HG03039 (cell line): ENCODE results near the gene ZDHHC1.

Experiments
- ATAC-seq: cut with Tn5 transposase; IDR thresholded peaks from one replicate; pipeline ENCODE4 v1.9.1; 2021; ENCODE audit warnings: mild to moderate bottlenecking, moderate library complexity; ENCODE audit not compliant: unreplicated experiment

The ZDHHC1 gene

GRCh38 chr16:67413978-67414911 is 2.0 kb downstream of the ZDHHC1 start:
- no peak for ATAC-seq

- ATAC-seq, result no peak
Observed at GRCh38 chr16:67412294-67412693, 4.0 kb downstream of the ZDHHC1 start.

GRCh38 chr16:67411339-67411738 is 4.9 kb downstream of the ZDHHC1 start:
- ATAC-seq, result no peak

- no peak for ATAC-seq
Observed at GRCh38 chr16:67409631-67410030, 6.6 kb downstream of the ZDHHC1 start.

DNA sequence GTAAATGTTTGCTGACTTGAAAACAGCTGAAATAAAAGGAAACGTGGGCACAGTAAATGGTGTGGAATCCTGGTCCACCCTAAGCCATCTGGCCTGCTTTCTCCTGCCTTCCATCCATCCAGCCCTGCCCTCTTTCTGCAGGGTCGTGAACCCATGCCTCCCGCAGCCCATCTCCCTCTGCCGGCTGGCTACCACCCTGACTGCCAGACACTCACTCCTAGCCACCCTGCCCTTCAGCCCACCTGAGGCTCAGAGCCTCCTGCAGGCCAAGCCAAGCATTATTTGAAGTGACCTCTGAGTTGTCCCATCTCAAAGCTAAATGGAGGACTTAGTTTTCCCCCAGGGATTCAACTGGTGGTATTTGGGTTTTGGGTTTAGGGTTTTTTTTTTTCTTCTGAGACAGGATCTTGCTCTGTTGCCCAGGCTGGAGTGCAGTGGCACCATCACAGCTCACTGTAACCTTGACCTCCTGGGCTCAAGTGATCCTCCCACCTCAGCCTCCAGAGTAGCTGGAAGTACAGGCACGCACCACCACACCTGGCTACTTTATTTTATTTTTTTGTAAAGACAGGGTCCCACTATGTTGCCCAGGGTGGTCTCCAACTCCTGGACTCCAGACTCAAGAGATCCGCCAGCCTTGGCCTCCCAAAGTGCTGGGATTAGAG is 8.4 kb downstream of the ZDHHC1 start:
- no peak for ATAC-seq

GRCh38 chr16:67407176-67407787 is 9.0 kb downstream of the ZDHHC1 start:
- ATAC-seq, result no peak

GRCh38 chr16:67406111-67406971 is 9.9 kb downstream of the ZDHHC1 start:
- no peak for ATAC-seq

- ATAC-seq, result no peak
Observed at GRCh38 chr16:67405336-67405735, 10.9 kb downstream of the ZDHHC1 start.

- no peak for ATAC-seq
Observed at GRCh38 chr16:67404740-67405226, 11.5 kb downstream of the ZDHHC1 start.

GRCh38 chr16:67403976-67404555 is 12.2 kb downstream of the ZDHHC1 start:
- ATAC-seq, result no peak

- no peak for ATAC-seq
Observed at GRCh38 chr16:67400901-67401300, 15.4 kb downstream of the ZDHHC1 start.

GRCh38 chr16:67399749-67400704 is 16.2 kb downstream of the ZDHHC1 start:
- ATAC-seq, result no peak

- ATAC-seq, result no peak
Observed at GRCh38 chr16:67399218-67399733, 17.0 kb downstream of the ZDHHC1 start.

DNA sequence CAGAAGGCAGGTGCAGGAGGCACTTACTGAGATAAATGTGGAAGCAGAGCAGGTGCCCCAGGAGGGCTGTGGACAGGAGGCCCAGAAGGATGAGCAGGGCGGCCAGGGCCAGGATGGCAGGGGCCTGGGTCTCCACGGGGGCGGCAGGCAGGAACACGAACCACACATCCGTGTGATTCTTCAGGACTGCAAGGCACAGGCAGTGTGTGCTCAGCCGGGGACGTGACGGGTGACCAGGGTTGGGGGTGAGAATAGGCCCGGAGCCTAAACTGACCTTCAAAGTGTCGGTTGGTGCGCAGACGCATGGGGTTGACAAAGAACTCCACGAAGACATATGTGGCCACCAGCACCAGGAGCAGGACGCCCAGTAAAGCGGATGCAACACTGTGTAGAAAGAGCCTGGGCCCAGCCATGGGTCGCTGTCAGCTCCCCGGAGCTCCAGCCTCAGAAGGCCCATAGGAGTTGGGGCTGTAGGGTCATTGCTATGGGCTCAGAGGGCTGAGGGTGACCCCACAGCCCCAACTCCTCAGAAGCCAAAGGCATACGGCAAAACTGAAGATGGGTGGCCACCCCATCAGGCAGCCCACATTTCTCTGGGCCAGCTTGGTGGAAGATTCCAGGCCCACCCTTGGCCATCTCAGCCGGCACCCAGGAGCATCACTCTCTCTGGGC is 17.6 kb downstream of the ZDHHC1 start:
- ATAC-seq, result no peak

DNA sequence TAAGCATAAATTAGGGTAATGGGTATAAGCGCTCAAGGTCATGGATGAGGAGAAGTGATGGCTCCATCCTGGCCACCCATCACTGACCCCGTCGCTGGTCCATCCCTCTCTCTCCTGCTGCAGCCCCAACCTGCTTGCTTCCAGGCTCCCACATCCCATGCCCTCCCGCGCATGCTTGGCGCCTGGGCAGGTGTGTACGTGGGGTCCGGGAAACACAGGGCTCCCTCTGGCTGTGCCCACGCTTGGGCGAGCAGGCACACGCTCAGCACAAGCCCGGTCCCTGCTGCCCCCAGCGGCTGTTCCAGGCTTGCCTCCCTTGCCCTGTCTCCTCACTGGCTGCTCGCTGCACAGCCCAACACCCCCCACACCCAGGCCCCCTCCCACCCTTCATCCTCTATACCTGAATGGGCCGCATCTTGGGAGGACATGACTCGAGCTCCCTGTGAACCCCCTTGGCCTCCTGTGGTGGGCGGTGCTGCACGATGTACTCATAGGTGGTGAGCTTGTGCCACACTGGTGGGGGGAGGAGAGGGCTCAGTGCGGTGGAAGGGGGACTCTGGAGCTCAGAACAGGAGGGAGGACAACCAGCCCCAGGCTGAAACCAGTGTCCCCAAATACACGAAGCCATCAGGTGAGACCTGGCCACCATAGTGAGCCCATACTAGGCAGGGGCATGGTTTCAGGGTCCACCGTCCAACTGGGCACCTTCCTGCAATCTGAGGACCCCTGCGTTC is 18.3 kb downstream of the ZDHHC1 start:
- no peak for ATAC-seq

DNA sequence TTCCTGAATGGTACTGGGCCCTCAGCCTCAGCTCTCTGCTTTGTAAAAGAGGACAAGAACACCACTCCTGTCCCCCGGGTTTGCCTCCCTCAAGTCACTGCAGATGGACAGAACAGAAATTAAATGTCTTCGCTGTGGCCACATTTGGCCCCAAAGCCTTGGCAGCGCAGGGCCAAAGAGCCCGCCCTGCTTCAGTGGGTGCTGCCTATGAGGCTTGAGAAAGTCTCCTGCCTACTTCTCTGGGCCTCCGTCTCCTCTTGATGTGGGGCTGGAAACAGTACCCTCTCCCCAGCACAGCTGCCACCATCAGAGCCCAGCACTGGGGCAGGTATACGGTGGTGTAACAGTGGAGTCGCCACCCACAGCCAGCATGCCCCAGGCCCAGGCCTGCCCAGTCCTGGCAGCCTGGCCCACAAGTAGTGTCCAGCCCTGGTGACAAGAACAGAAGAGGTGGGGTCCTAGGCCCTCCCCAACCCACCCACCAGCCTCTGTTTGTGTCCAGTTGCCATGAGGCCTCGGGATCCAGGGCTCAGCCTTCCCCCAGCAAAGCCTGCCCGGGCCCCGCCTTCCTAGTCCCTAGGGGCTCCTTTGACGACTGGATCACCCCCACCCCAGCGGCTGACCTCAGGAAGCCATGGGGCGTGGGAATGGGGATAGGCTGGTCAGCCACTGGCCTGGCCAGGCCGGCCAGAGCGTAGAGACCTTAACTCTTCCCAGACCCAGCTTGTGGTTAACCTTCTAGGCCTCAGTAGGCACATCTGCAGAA is 19.1 kb downstream of the ZDHHC1 start:
- ATAC-seq, result no peak
